Keratinocyte (primary cell): ENCODE data around the gene TTF1. TPM values are rescaled to one million over a fixed set of nuclear protein-coding genes. Genes with fewer than 3 reads are reported as not detected.
A peak's percentile ranks its signal among the peaks of the same experiment; 100 is the strongest.

ENCODE experiments used
- DNase-seq: peaks from one replicate; pipeline ENCODE4 v3.0.0-alpha.2; 2011; ENCODE audit warnings: low read depth, missing footprints, low spot score
- FAIRE-seq: peaks from 2 replicates; lab custom pipeline; 2011; peaks lifted over from hg19 to GRCh38; lab: Jason Lieb, UNC
- H2AFZ ChIP-seq: 2 replicates; pipeline ENCODE4 v1.6.0; 2012; ENCODE audit warnings: low read length, control low read depth, inconsistent platforms; ENCODE audit not compliant: control insufficient read depth
- H3K27ac ChIP-seq: 2 replicates; pipeline ENCODE4 v1.5.1; 2011; ENCODE audit warnings: low read length; ENCODE audit not compliant: control insufficient read depth, insufficient read depth
- H3K27me3 ChIP-seq: 3 replicates; pipeline ENCODE4 v1.6.0; 2011; ENCODE audit warnings: low read length; ENCODE audit not compliant: control insufficient read depth, insufficient read depth; ENCODE audit errors: extremely low read depth
- H3K36me3 ChIP-seq, 2 experiments: 2 replicates in 1 of 2; 3 replicates in 1 of 2; pipeline ENCODE4 v1.5.1; 2011; ENCODE audit warnings: low read length in 2 of 2, mild to moderate bottlenecking in 1 of 2; ENCODE audit not compliant: control insufficient read depth in 2 of 2, insufficient read depth in 2 of 2; ENCODE audit errors: extremely low read depth in 1 of 2
- H3K4me1 ChIP-seq: 3 replicates; pipeline ENCODE4 v1.5.1; 2011; ENCODE audit warnings: low read length; ENCODE audit not compliant: control insufficient read depth, insufficient read depth; ENCODE audit errors: extremely low read depth
- H3K4me2 ChIP-seq: 3 replicates; pipeline ENCODE4 v1.6.0; 2011; ENCODE audit warnings: low read depth, low read length; ENCODE audit not compliant: control insufficient read depth, insufficient read depth; ENCODE audit errors: extremely low read depth
- H3K4me3 ChIP-seq, 3 experiments: fragments of 200-600 bp in 1 of 3; sonication (generic) in 1 of 3; 2 replicates in 2 of 3; 3 replicates in 1 of 3; pipeline ENCODE4 v1.5.1; 2011 to 2016; ENCODE audit warnings: low read length in 3 of 3, mild to moderate bottlenecking in 3 of 3, control low read depth in 2 of 3, inconsistent platforms in 1 of 3, low read depth in 1 of 3, mixed read lengths in 1 of 3, mixed run types in 1 of 3, moderate library complexity in 1 of 3; ENCODE audit not compliant: control insufficient read depth in 2 of 3, insufficient read depth in 2 of 3; ENCODE audit errors: extremely low read depth in 1 of 3
- H3K79me2 ChIP-seq: 2 replicates; pipeline ENCODE4 v1.6.0; 2012; ENCODE audit warnings: low read length; ENCODE audit not compliant: control insufficient read depth, insufficient read depth
- H3K9ac ChIP-seq: 3 replicates; pipeline ENCODE4 v1.6.0; 2011; ENCODE audit warnings: low read length; ENCODE audit not compliant: control insufficient read depth, insufficient read depth; ENCODE audit errors: extremely low read depth
- H3K9me1 ChIP-seq: 3 replicates; pipeline ENCODE4 v1.6.0; 2011; ENCODE audit warnings: low read length; ENCODE audit not compliant: control insufficient read depth, insufficient read depth; ENCODE audit errors: extremely low read depth
- H3K9me3 ChIP-seq: 2 replicates; pipeline ENCODE4 v1.5.1; 2012; ENCODE audit warnings: low read depth, low read length; ENCODE audit not compliant: control insufficient read depth
- H4K20me1 ChIP-seq: 3 replicates; pipeline ENCODE4 v1.6.0; 2011; ENCODE audit warnings: low read length; ENCODE audit not compliant: control insufficient read depth, insufficient read depth; ENCODE audit errors: extremely low read depth
- EZH2 ChIP-seq: IDR thresholded peaks from one replicate; pipeline ENCODE4 v1.6.1; 2012; ENCODE audit warnings: inconsistent platforms, mild to moderate bottlenecking, low read length, moderate library complexity
- dilution Hi-C: fragments of 300-500 bp; cut with MboI; formaldehyde crosslinking; loops from one replicate; pipeline ENCODE4 v1.7.0; 2020; ENCODE audit warnings: low sequenced_read_pairs; ENCODE audit not compliant: extremely low pct_ligation_motif_present
- polyA plus RNA-seq, 5 experiments: library from polyadenylated mRNA; depleted of rRNA in 3 of 5; stranded (reverse) in 3 of 5; stranded (forward) in 1 of 5; unstranded in 1 of 5; fragments of >200 nt; gene quantifications; 1 replicate in 1 of 5; 2 replicates in 3 of 5; 3 replicates in 1 of 5; pipeline versions ENCODE4 v1.2.1 to v1.2.3, GENCODE V29; 2011 to 2012; ENCODE audit warnings: missing spikeins in 2 of 5, low read depth in 1 of 5, low replicate concordance in 1 of 5
- TF ChIP-seq, protein P1 (sequence below), 3 experiments: IDR thresholded peaks in 1 of 3; conservative IDR thresholded peaks in 1 of 3; optimal IDR thresholded peaks in 1 of 3; 2 replicates in 2 of 3; 3 replicates in 1 of 3; pipeline versions ENCODE3 to v1.5.1; 2011; ENCODE audit warnings: low read length in 3 of 3, mild to moderate bottlenecking in 3 of 3, moderate library complexity in 2 of 3, control low read depth in 1 of 3, inconsistent platforms in 1 of 3; ENCODE audit not compliant: insufficient read depth in 2 of 3; ENCODE audit errors: extremely low read depth in 1 of 3

TTF1 gene
- polyA plus RNA-seq, 1 donor (not counting 4 experiments of a cell fraction or from before 2014, with no cell fraction given): 7.2 TPM

DNA sequence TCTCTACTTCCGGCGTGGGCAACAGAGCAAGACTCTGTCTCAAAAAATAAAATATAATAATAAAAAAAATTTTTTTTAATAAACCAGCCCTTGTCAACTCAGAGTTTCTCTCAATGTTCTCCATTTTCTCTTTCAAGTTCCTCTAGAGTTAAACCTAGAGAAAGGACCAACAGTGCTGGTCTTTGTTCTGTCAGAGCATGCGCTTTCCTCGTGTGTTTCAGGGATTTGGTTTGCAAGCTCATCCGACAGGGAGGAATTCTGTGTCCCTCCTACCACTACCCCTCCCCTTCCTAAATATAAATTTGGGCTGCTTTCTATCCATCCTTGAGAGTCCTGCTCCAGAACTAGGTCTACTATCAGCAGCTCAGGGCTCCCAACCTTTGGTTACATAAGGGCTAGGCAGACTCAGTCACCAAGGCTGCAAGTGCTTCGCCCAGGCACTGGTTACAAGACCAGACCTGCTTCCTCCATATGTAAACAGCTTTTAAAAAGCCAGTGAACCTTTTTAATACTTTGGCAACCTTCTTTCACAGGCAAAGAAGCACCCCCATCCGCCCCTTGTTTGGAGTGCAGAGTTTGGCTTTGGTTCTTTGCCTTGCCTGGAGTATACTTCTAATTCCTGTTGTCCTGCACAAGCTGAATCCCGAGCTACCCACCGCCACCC, 65.3 kb downstream of the TTF1 start:
- H3K79me2 ChIP-seq: peaks cover 2% of the 10 kb centered on the region
- no peaks in the 10 kb centered on the region for H3K9me1 ChIP-seq
- TF ChIP-seq, protein P1, sequence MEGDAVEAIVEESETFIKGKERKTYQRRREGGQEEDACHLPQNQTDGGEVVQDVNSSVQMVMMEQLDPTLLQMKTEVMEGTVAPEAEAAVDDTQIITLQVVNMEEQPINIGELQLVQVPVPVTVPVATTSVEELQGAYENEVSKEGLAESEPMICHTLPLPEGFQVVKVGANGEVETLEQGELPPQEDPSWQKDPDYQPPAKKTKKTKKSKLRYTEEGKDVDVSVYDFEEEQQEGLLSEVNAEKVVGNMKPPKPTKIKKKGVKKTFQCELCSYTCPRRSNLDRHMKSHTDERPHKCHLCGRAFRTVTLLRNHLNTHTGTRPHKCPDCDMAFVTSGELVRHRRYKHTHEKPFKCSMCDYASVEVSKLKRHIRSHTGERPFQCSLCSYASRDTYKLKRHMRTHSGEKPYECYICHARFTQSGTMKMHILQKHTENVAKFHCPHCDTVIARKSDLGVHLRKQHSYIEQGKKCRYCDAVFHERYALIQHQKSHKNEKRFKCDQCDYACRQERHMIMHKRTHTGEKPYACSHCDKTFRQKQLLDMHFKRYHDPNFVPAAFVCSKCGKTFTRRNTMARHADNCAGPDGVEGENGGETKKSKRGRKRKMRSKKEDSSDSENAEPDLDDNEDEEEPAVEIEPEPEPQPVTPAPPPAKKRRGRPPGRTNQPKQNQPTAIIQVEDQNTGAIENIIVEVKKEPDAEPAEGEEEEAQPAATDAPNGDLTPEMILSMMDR (optimal IDR thresholded peaks at IDR 0.05 in 1 of 3, IDR thresholded peaks at IDR 0.05 in 1 of 3, conservative IDR thresholded peaks at IDR 0.05 in 1 of 3; ENCODE audit: extremely low read depth in 1 of 3, insufficient read depth in 2 of 3, low read length in 3 of 3): no peak
- no peak for TF ChIP-seq EZH2
- H3K27me3 ChIP-seq: no peaks in the 10 kb centered on the region
- H3K9me3 ChIP-seq: no peaks in the 10 kb centered on the region
- dilution Hi-C loops: no loop called here
- no peaks in the 10 kb centered on the region for H3K4me1 ChIP-seq
- H4K20me1 ChIP-seq: no peaks in the 10 kb centered on the region
- peaks cover 20 to 50% of the 10 kb centered on the region in 2 experiments for H3K36me3 ChIP-seq
- DNase-seq (no peak), FAIRE-seq (peak; percentile 65)
- H3K27ac ChIP-seq: no peak overlapping the region
- H3K4me2 ChIP-seq: no peak overlapping the region
- no peak overlapping the region for H2AFZ ChIP-seq
- no peak overlapping the region for H3K4me3 ChIP-seq
- H3K9ac ChIP-seq: no peak overlapping the region

DNA sequence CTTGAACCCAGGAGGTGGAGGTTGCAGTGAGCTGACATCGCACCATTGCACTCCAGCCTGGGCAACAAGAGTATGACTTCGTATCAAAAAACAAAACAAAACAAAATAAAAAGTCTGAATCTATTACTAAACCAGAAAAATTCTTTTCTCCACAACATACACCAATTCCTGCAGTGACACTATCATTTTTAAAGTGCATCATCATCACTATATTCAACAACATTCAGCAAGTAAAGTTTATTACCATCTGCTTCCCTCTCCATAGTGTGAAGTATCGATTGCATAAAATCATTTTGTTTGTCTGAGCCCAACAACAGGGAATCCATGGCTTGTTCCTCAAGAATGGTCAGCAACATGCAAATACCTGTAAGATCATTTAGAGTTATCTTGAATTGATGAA, 72.3 kb downstream of the TTF1 start:
- Histone ChIP-seq H2AFZ (no peak overlapping the region), H3K9ac (no peak overlapping the region)

More for the DNA sequence above, 72.3 kb downstream of the TTF1 start:
- peaks cover 12 to 44% of the 10 kb centered on the region in 2 experiments for H3K36me3 ChIP-seq
- no peaks in the 10 kb centered on the region for H3K79me2 ChIP-seq
- H3K9me3 ChIP-seq: no peaks in the 10 kb centered on the region
- H3K9me1 ChIP-seq: no peaks in the 10 kb centered on the region
- dilution Hi-C loops: no loop called here
- H3K27ac ChIP-seq: no peak overlapping the region
- no peak overlapping the region for H3K4me2 ChIP-seq
- no peak for FAIRE-seq
- peaks cover 5% of the 10 kb centered on the region for H4K20me1 ChIP-seq
- H3K27me3 ChIP-seq: no peaks in the 10 kb centered on the region
- H3K4me3 ChIP-seq: no peak overlapping the region
- TF ChIP-seq EZH2: no peak
- TF ChIP-seq, protein P1 (optimal IDR thresholded peaks at IDR 0.05 in 1 of 3, IDR thresholded peaks at IDR 0.05 in 1 of 3, conservative IDR thresholded peaks at IDR 0.05 in 1 of 3; ENCODE audit: extremely low read depth in 1 of 3, insufficient read depth in 2 of 3, low read length in 3 of 3): no peak
- DNase-seq: no peak
- no peaks in the 10 kb centered on the region for H3K4me1 ChIP-seq
